ENCODE measurements around the gene EVL. TPM values are rescaled to one million over a fixed set of nuclear protein-coding genes. Genes with fewer than 3 reads are reported as not detected.

EVL gene
- total RNA-seq, 1 donor from 2014 or later = 6.1 TPM

- Histone ChIP-seq H3K27me3 (ENCODE audit: control insufficient read depth, insufficient read depth, low read length) (no peaks in the 10 kb centered on the region), H3K4me3 (ENCODE audit: low read depth, low read length) (no peak overlapping the region), H3K36me3 (ENCODE audit: control insufficient read depth, insufficient read depth, low read length) (no peaks in the 10 kb centered on the region)
- TF ChIP-seq CTCF (IDR thresholded peaks at IDR 0.05; ENCODE audit: insufficient read depth, low read length, severe bottlenecking) = no peak
- FAIRE-seq (no peak), DNase-seq (ENCODE audit: low read depth) (no peak)
These were observed 14.1 kb upstream of the EVL start for GRCh38 chr14:100051103-100051502.

- no peak for TF ChIP-seq CTCF (IDR thresholded peaks at IDR 0.05; ENCODE audit: insufficient read depth, low read length, severe bottlenecking)
These were observed 13.7 kb upstream of the EVL start for GRCh38 chr14:100051543-100051942.

GRCh38 chr14:100052819-100053218 lies 12.4 kb upstream of the EVL start:
- Histone ChIP-seq H3K4me3 (ENCODE audit: low read depth, low read length) (no peak overlapping the region), H3K36me3 (ENCODE audit: control insufficient read depth, insufficient read depth, low read length) (no peaks in the 10 kb centered on the region), H3K27me3 (ENCODE audit: control insufficient read depth, insufficient read depth, low read length) (no peaks in the 10 kb centered on the region)
- no peak for DNase-seq (ENCODE audit: low read depth)
- no peak for TF ChIP-seq CTCF (IDR thresholded peaks at IDR 0.05; ENCODE audit: insufficient read depth, low read length, severe bottlenecking)
- no peak for FAIRE-seq

More at GRCh38 chr14:100051543-100051942, 13.7 kb upstream of the EVL start:
- FAIRE-seq (no peak), DNase-seq (ENCODE audit: low read depth) (no peak)
- Histone ChIP-seq H3K4me3 (ENCODE audit: low read depth, low read length) (no peak overlapping the region), H3K27me3 (ENCODE audit: control insufficient read depth, insufficient read depth, low read length) (no peaks in the 10 kb centered on the region), H3K36me3 (ENCODE audit: control insufficient read depth, insufficient read depth, low read length) (no peaks in the 10 kb centered on the region)

GRCh38 chr14:100054316-100055075 lies 10.7 kb upstream of the EVL start:
- Histone ChIP-seq H3K4me3 (ENCODE audit: low read depth, low read length) (no peak overlapping the region), H3K36me3 (ENCODE audit: control insufficient read depth, insufficient read depth, low read length) (no peaks in the 10 kb centered on the region), H3K27me3 (ENCODE audit: control insufficient read depth, insufficient read depth, low read length) (no peaks in the 10 kb centered on the region)
- FAIRE-seq = no peak
- TF ChIP-seq CTCF (IDR thresholded peaks at IDR 0.05; ENCODE audit: insufficient read depth, low read length, severe bottlenecking) = no peak
- no peak for DNase-seq (ENCODE audit: low read depth)

GRCh38 chr14:100056431-100056830 lies 8.8 kb upstream of the EVL start:
- H3K4me3 ChIP-seq (ENCODE audit: low read depth, low read length) = no peak overlapping the region
- DNase-seq (ENCODE audit: low read depth) (no peak), FAIRE-seq (no peak)
- H3K36me3 ChIP-seq (ENCODE audit: control insufficient read depth, insufficient read depth, low read length) = no peaks in the 10 kb centered on the region
- TF ChIP-seq CTCF (IDR thresholded peaks at IDR 0.05; ENCODE audit: insufficient read depth, low read length, severe bottlenecking) = no peak
- H3K27me3 ChIP-seq (ENCODE audit: control insufficient read depth, insufficient read depth, low read length) = no peaks in the 10 kb centered on the region
